ENCODE data around the gene ABHD17A. TPM values are rescaled to one million over a fixed set of nuclear protein-coding genes. Genes with fewer than 3 reads are reported as not detected.
A peak's percentile ranks its signal among the peaks of the same experiment; 100 is the strongest.

ABHD17A gene
- total and polyA plus RNA-seq, 2 donors (not counting 1 experiment from before 2014, with no cell fraction given), result 23.0 to 74.5 TPM

GRCh38 chr19:1854039-1854541, 31.2 kb downstream of the ABHD17A start:
- H3K9me3 ChIP-seq (ENCODE audit: control insufficient read depth, insufficient read depth, low read depth, low read length), result no peaks in the 10 kb centered on the region
- H3K4me2 ChIP-seq (ENCODE audit: extremely low read depth, insufficient read depth, low read length), result no peak overlapping the region
- H3K36me3 ChIP-seq (ENCODE audit: control insufficient read depth, insufficient read depth, low read length), result no peaks in the 10 kb centered on the region
- H3K27me3 ChIP-seq (ENCODE audit: control insufficient read depth, insufficient read depth, low read length), result no peaks in the 10 kb centered on the region
- TF ChIP-seq, protein P1, sequence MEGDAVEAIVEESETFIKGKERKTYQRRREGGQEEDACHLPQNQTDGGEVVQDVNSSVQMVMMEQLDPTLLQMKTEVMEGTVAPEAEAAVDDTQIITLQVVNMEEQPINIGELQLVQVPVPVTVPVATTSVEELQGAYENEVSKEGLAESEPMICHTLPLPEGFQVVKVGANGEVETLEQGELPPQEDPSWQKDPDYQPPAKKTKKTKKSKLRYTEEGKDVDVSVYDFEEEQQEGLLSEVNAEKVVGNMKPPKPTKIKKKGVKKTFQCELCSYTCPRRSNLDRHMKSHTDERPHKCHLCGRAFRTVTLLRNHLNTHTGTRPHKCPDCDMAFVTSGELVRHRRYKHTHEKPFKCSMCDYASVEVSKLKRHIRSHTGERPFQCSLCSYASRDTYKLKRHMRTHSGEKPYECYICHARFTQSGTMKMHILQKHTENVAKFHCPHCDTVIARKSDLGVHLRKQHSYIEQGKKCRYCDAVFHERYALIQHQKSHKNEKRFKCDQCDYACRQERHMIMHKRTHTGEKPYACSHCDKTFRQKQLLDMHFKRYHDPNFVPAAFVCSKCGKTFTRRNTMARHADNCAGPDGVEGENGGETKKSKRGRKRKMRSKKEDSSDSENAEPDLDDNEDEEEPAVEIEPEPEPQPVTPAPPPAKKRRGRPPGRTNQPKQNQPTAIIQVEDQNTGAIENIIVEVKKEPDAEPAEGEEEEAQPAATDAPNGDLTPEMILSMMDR (conservative IDR thresholded peaks at IDR 0.05 in 1 of 2, IDR thresholded peaks at IDR 0.05 in 1 of 2; ENCODE audit: low read depth in 1 of 2, low read length in 2 of 2), result no peak
- TF ChIP-seq EZH2 (IDR thresholded peaks at IDR 0.05; ENCODE audit: low read length, missing control alignments), result no peak
- H3K4me3 ChIP-seq (replicated peaks in 1 of 4; ENCODE audit: control extremely low read depth in 1 of 4, insufficient read depth in 1 of 4, low read depth in 3 of 4, low read length in 4 of 4), result no peak overlapping the region
- H3K79me2 ChIP-seq (ENCODE audit: control insufficient read depth, insufficient read depth, low read length), result peaks cover 53% of the 10 kb centered on the region
- peaks cover 37% of the 10 kb centered on the region for H3K4me1 ChIP-seq (ENCODE audit: control insufficient read depth, extremely low read depth, insufficient read depth, low read length)
- H3K9ac ChIP-seq (ENCODE audit: insufficient read depth, low read length), result peak overlapping the region; percentile 23
- peak overlapping the region; percentile 20 for H3K27ac ChIP-seq (ENCODE audit: insufficient read depth, low read length)
- no peak overlapping the region for H2AFZ ChIP-seq (ENCODE audit: low read length)
- DNase-seq (ENCODE audit: low read depth in 2 of 2), result no peak
- H4K20me1 ChIP-seq (ENCODE audit: control insufficient read depth, extremely low read depth, insufficient read depth, low read length), result no peaks in the 10 kb centered on the region

DNA sequence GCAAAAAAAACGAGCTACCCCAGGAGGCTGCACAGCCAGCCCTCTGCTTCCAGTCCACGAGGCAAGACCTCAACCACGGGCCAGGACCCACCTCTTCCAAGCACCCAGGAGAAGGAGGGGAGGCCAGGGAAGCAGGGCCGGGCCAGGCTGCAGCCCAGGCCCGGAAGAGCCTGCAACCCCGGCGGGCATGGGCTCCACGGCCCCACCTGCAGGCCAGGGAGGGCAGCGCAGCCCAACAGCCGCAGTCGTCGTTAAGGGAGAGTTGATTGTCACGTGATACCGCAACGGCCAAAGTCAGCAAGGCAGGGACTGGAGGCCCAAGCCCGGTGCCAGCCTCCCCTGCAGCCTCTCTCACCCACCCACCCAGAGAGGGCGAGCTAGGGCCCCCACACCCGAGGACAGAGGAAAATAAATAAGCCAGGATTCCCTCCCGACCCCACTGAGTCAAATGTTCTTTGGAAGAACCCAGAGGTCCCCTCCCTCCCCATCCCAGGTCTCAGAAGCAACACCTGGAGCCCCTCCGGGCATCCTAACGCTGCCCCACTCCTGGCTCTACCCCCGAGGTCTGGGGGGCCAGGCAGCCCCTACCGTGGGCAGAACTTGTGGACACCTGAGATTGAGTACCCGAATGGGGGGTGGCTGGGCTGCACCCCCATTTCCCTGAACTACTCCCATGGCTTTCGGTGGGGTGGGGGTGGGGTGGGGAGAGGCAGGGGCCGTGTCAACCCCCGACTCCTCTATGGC, 31.8 kb downstream of the ABHD17A start:
- Histone ChIP-seq H3K9ac (ENCODE audit: insufficient read depth, low read length) (no peak overlapping the region), H3K27me3 (ENCODE audit: control insufficient read depth, insufficient read depth, low read length) (no peaks in the 10 kb centered on the region), H3K9me3 (ENCODE audit: control insufficient read depth, insufficient read depth, low read depth, low read length) (no peaks in the 10 kb centered on the region), H3K4me1 (ENCODE audit: control insufficient read depth, extremely low read depth, insufficient read depth, low read length) (peaks cover 37% of the 10 kb centered on the region), H3K36me3 (ENCODE audit: control insufficient read depth, insufficient read depth, low read length) (no peaks in the 10 kb centered on the region), H3K4me3 (replicated peaks in 1 of 4; ENCODE audit: control extremely low read depth in 1 of 4, insufficient read depth in 1 of 4, low read depth in 3 of 4, low read length in 4 of 4) (no peak overlapping the region), H3K27ac (ENCODE audit: insufficient read depth, low read length) (no peak overlapping the region), H4K20me1 (ENCODE audit: control insufficient read depth, extremely low read depth, insufficient read depth, low read length) (no peaks in the 10 kb centered on the region), H2AFZ (ENCODE audit: low read length) (no peak overlapping the region), H3K79me2 (ENCODE audit: control insufficient read depth, insufficient read depth, low read length) (peaks cover 47% of the 10 kb centered on the region), H3K4me2 (ENCODE audit: extremely low read depth, insufficient read depth, low read length) (no peak overlapping the region)
- DNase-seq (ENCODE audit: low read depth in 2 of 2), result peak; percentile 57 to 74
- no peak for TF ChIP-seq EZH2 (IDR thresholded peaks at IDR 0.05; ENCODE audit: low read length, missing control alignments)
- TF ChIP-seq, protein P1 (conservative IDR thresholded peaks at IDR 0.05 in 1 of 2, IDR thresholded peaks at IDR 0.05 in 1 of 2; ENCODE audit: low read depth in 1 of 2, low read length in 2 of 2), result peak; percentile 82 to 90

- Histone ChIP-seq H3K27ac (ENCODE audit: insufficient read depth, low read length) (no peak overlapping the region), H4K20me1 (ENCODE audit: control insufficient read depth, extremely low read depth, insufficient read depth, low read length) (no peaks in the 10 kb centered on the region), H3K9me3 (ENCODE audit: control insufficient read depth, insufficient read depth, low read depth, low read length) (no peaks in the 10 kb centered on the region), H3K79me2 (ENCODE audit: control insufficient read depth, insufficient read depth, low read length) (peaks cover 42% of the 10 kb centered on the region), H3K4me2 (ENCODE audit: extremely low read depth, insufficient read depth, low read length) (no peak overlapping the region), H3K27me3 (ENCODE audit: control insufficient read depth, insufficient read depth, low read length) (no peaks in the 10 kb centered on the region), H3K4me1 (ENCODE audit: control insufficient read depth, extremely low read depth, insufficient read depth, low read length) (peaks cover 34% of the 10 kb centered on the region), H3K4me3 (replicated peaks in 1 of 4; ENCODE audit: control extremely low read depth in 1 of 4, insufficient read depth in 1 of 4, low read depth in 3 of 4, low read length in 4 of 4) (no peak overlapping the region), H3K9ac (ENCODE audit: insufficient read depth, low read length) (no peak overlapping the region), H3K36me3 (ENCODE audit: control insufficient read depth, insufficient read depth, low read length) (no peaks in the 10 kb centered on the region), H2AFZ (ENCODE audit: low read length) (no peak overlapping the region)
- no peak for TF ChIP-seq EZH2 (IDR thresholded peaks at IDR 0.05; ENCODE audit: low read length, missing control alignments)
- TF ChIP-seq, protein P1 (conservative IDR thresholded peaks at IDR 0.05 in 1 of 2, IDR thresholded peaks at IDR 0.05 in 1 of 2; ENCODE audit: low read depth in 1 of 2, low read length in 2 of 2), result no peak
- no peak for DNase-seq (ENCODE audit: low read depth in 2 of 2)
Measured at GRCh38 chr19:1852581-1853128, 32.6 kb downstream of the ABHD17A start.
